Astrocyte (in vitro differentiated cells and primary cell): ENCODE results near the gene TNFRSF13B. TPM values are rescaled to one million over a fixed set of nuclear protein-coding genes. Genes with fewer than 3 reads are reported as not detected.
"Not testable (repeated sequence)": the region's sequence is repeated elsewhere in the genome, so short reads cannot be mapped to it uniquely, and the experiment has no call there.

Experiments used
- DNase-seq: peaks from one replicate; pipeline ENCODE4 v3.0.0-alpha.2; 2010; ENCODE audit warnings: low read depth
- FAIRE-seq: peaks from 2 replicates; lab custom pipeline; 2011; peaks lifted over from hg19 to GRCh38; lab: Jason Lieb, UNC
- H2AFZ ChIP-seq: 2 replicates; pipeline ENCODE4 v1.6.0; 2012; ENCODE audit warnings: low read depth, low read length, inconsistent platforms
- H3K27ac ChIP-seq: 2 replicates; pipeline ENCODE4 v1.5.1; 2011; ENCODE audit warnings: low read depth, low read length, inconsistent platforms
- H3K27me3 ChIP-seq: 2 replicates; pipeline ENCODE4 v1.6.0; 2011; ENCODE audit warnings: low read length, inconsistent platforms; ENCODE audit not compliant: insufficient read depth
- H3K36me3 ChIP-seq: 2 replicates; pipeline ENCODE4 v1.5.1; 2011; ENCODE audit warnings: low read length, inconsistent platforms; ENCODE audit not compliant: insufficient read depth
- H3K4me1 ChIP-seq: 2 replicates; pipeline ENCODE4 v1.5.1; 2011; ENCODE audit warnings: low read length, inconsistent platforms; ENCODE audit not compliant: insufficient read depth
- H3K4me2 ChIP-seq: 2 replicates; pipeline ENCODE4 v1.6.0; 2012; ENCODE audit warnings: low read length, inconsistent platforms
- H3K4me3 ChIP-seq: 2 replicates; pipeline ENCODE4 v1.5.1; 2011; ENCODE audit warnings: low read depth, mild to moderate bottlenecking, low read length, inconsistent platforms; ENCODE audit not compliant: insufficient read depth
- H3K79me2 ChIP-seq: 2 replicates; pipeline ENCODE4 v1.6.0; 2012; ENCODE audit warnings: mild to moderate bottlenecking, low read length, inconsistent platforms; ENCODE audit not compliant: insufficient read depth
- H3K9ac ChIP-seq: 2 replicates; pipeline ENCODE4 v1.6.0; 2012; ENCODE audit warnings: mild to moderate bottlenecking, low read length, inconsistent platforms
- H3K9me3 ChIP-seq: 2 replicates; pipeline ENCODE4 v1.5.1; 2012; ENCODE audit warnings: low read depth, mild to moderate bottlenecking, low read length, inconsistent platforms; ENCODE audit not compliant: insufficient read depth
- H4K20me1 ChIP-seq: 2 replicates; pipeline ENCODE4 v1.6.0; 2012; ENCODE audit warnings: low read length, inconsistent platforms; ENCODE audit not compliant: insufficient read depth
- H3K27ac Mint-ChIP-seq: one replicate; pipeline ENCODE4 v1.8.0; 2021; ENCODE audit warnings: mild to moderate bottlenecking, mixed read lengths; ENCODE audit not compliant: unreplicated experiment
- H3K27me3 Mint-ChIP-seq: one replicate; pipeline ENCODE4 v1.8.0; 2021; ENCODE audit warnings: low read depth, mixed read lengths; ENCODE audit not compliant: unreplicated experiment
- H3K36me3 Mint-ChIP-seq: one replicate; pipeline ENCODE4 v1.8.0; 2021; ENCODE audit warnings: low read depth, mixed read lengths; ENCODE audit not compliant: unreplicated experiment
- H3K4me1 Mint-ChIP-seq: one replicate; pipeline ENCODE4 v1.8.0; 2021; ENCODE audit warnings: low read depth, mixed read lengths; ENCODE audit not compliant: unreplicated experiment
- H3K4me3 Mint-ChIP-seq: one replicate; pipeline ENCODE4 v1.8.0; 2021; ENCODE audit warnings: mild to moderate bottlenecking, moderate library complexity, mixed read lengths; ENCODE audit not compliant: unreplicated experiment
- H3K9me3 Mint-ChIP-seq: one replicate; pipeline ENCODE4 v1.8.0; 2021; ENCODE audit warnings: mild to moderate bottlenecking, mixed read lengths; ENCODE audit not compliant: unreplicated experiment
- EZH2 ChIP-seq: IDR thresholded peaks from 2 replicates; pipeline ENCODE4 v1.6.1; 2012; ENCODE audit warnings: mild to moderate bottlenecking, low read length, inconsistent platforms; ENCODE audit not compliant: insufficient read depth
- total RNA-seq: library from RNA; stranded (reverse); gene quantifications from 2 replicates; pipeline ENCODE4 v1.2.1, GENCODE V29; 2021
- TF ChIP-seq, protein P1 (sequence below): IDR thresholded peaks from 2 replicates; pipeline ENCODE4 v1.5.1; 2011; ENCODE audit warnings: low read depth, mild to moderate bottlenecking, inconsistent platforms, low read length, moderate library complexity; ENCODE audit not compliant: insufficient read depth

TNFRSF13B gene
- total RNA-seq, 1 donor from 2014 or later: not detected

DNA sequence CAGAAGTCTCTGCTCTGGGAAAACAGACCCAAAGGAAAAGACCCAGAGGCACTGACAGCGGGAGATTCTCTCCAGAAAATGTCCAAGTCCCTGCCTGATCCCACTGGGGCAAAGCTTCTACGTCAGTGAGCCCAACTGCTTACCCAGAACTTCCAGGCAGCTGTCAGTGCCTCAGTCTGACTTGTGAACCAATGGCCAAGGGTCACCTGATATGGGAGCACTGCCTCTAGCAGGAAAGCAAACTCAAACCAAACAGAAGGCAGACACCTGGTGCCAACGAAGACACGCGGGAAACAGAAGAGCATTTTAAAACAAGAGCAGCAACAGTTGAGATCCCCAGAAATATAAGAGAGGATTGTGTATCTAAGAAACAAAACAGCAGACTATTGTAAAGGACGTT lies 16.9 kb downstream of the TNFRSF13B start:
- not testable (repeated sequence) for DNase-seq, H3K36me3 Mint-ChIP-seq, H3K27ac Mint-ChIP-seq, H3K4me3 Mint-ChIP-seq, FAIRE-seq, H3K4me2 ChIP-seq, H3K27ac ChIP-seq, H3K4me1 Mint-ChIP-seq, H3K36me3 ChIP-seq, H2AFZ ChIP-seq, H3K4me3 ChIP-seq, H3K4me1 ChIP-seq, H3K27me3 ChIP-seq, H3K9ac ChIP-seq, H4K20me1 ChIP-seq, H3K79me2 ChIP-seq, H3K9me3 ChIP-seq
- H3K9me3 Mint-ChIP-seq: peaks cover 12% of the 10 kb centered on the region
- H3K27me3 Mint-ChIP-seq: peaks cover 11% of the 10 kb centered on the region

DNA sequence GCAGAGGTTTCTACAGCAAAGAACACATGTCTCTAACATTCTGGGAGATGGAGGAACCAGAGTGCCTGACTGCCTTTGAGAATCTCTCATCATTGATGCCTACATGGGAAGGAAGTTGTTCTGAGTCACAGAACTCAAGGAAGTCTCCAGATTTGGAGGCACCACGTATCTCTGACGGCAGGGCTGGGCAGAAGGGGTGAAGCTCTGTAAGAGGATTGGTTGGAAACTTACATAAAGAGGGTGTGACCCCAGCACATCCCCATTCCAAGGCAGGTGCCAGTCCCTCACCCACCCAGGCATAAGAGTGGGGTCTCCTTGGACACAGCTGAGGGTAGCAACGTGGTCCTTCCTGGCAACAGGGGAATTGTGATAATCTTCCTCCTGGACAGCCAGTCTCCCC lies 17.4 kb downstream of the TNFRSF13B start:
- DNase-seq (no peak), FAIRE-seq (no peak)
- Histone ChIP-seq H3K27ac (no peak overlapping the region), H3K4me2 (no peak overlapping the region), H3K4me3 (no peak overlapping the region), H3K79me2 (no peaks in the 10 kb centered on the region), H3K27me3 (peaks cover 3% of the 10 kb centered on the region), H3K36me3 (no peaks in the 10 kb centered on the region), H4K20me1 (no peaks in the 10 kb centered on the region), H3K9ac (no peak overlapping the region), H2AFZ (no peak overlapping the region), H3K9me3 (peaks cover 7% of the 10 kb centered on the region), H3K4me1 (no peaks in the 10 kb centered on the region)
- Mint-ChIP-seq H3K4me1 (no peaks in the 10 kb centered on the region), H3K36me3 (peaks cover 5% of the 10 kb centered on the region), H3K4me3 (no peak overlapping the region), H3K27ac (no peak overlapping the region), H3K27me3 (peaks cover 11% of the 10 kb centered on the region), H3K9me3 (peaks cover 12% of the 10 kb centered on the region)
- TF ChIP-seq, protein P1, sequence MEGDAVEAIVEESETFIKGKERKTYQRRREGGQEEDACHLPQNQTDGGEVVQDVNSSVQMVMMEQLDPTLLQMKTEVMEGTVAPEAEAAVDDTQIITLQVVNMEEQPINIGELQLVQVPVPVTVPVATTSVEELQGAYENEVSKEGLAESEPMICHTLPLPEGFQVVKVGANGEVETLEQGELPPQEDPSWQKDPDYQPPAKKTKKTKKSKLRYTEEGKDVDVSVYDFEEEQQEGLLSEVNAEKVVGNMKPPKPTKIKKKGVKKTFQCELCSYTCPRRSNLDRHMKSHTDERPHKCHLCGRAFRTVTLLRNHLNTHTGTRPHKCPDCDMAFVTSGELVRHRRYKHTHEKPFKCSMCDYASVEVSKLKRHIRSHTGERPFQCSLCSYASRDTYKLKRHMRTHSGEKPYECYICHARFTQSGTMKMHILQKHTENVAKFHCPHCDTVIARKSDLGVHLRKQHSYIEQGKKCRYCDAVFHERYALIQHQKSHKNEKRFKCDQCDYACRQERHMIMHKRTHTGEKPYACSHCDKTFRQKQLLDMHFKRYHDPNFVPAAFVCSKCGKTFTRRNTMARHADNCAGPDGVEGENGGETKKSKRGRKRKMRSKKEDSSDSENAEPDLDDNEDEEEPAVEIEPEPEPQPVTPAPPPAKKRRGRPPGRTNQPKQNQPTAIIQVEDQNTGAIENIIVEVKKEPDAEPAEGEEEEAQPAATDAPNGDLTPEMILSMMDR: no peak
- TF ChIP-seq EZH2: no peak

DNA sequence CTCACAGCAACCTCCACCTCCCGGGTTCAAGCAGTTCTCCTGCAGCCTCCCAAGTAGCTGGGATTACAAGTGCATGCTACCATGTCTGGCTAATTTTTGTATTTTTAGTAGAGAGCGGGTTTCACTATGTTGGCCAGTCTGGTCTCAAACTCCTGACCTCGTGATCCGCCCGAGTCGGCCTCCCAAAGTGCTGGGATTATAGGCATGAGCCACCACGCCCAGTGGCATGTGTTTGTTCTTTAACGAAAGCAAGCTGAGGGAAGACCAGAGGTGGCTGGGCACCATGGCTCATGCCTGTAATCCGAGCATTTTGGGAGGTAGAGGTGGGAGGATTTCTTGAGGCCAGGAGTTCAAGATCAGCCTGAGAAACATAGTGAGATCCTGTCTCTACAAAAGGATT lies 18.1 kb downstream of the TNFRSF13B start:
- Histone ChIP-seq H3K9me3 (peaks cover 12% of the 10 kb centered on the region), H3K4me2 (no peak overlapping the region), H3K79me2 (no peaks in the 10 kb centered on the region), H3K36me3 (no peaks in the 10 kb centered on the region), H3K4me3 (no peak overlapping the region), H3K4me1 (no peaks in the 10 kb centered on the region), H4K20me1 (no peaks in the 10 kb centered on the region), H3K27ac (no peak overlapping the region), H2AFZ (no peak overlapping the region), H3K27me3 (peaks cover 3% of the 10 kb centered on the region), H3K9ac (no peak overlapping the region)
- peaks cover 16% of the 10 kb centered on the region for H3K9me3 Mint-ChIP-seq
- H3K36me3 Mint-ChIP-seq: peaks cover 6% of the 10 kb centered on the region
- TF ChIP-seq, protein P1: no peak
- TF ChIP-seq EZH2: no peak
- DNase-seq (no peak), FAIRE-seq (no peak)
- peaks cover 11% of the 10 kb centered on the region for H3K27me3 Mint-ChIP-seq
- H3K4me1 Mint-ChIP-seq: no peaks in the 10 kb centered on the region
- H3K27ac Mint-ChIP-seq: no peak overlapping the region
- no peak overlapping the region for H3K4me3 Mint-ChIP-seq
